Ishikawa (cell line): ENCODE measurements around the gene PIK3C2G.

Source experiments
- CEBPB ChIP-seq: IDR thresholded peaks from 2 replicates; pipeline ENCODE4 v1.6.1; 2012
- CREB1 ChIP-seq: IDR thresholded peaks from 2 replicates; pipeline ENCODE4 v1.6.1; 2012; ENCODE audit warnings: low read depth
- EGR1 ChIP-seq: IDR thresholded peaks from 2 replicates; pipeline ENCODE4 v1.6.1; 2012
- EP300 ChIP-seq: IDR thresholded peaks from 2 replicates; pipeline ENCODE4 v1.6.1; 2012; ENCODE audit warnings: borderline replicate concordance
- FOXM1 ChIP-seq: IDR thresholded peaks from 2 replicates; pipeline ENCODE4 v1.6.1; 2012; ENCODE audit warnings: low read depth, borderline replicate concordance
- NFIC ChIP-seq: IDR thresholded peaks from 2 replicates; pipeline ENCODE4 v1.6.1; 2012
- RAD21 ChIP-seq: IDR thresholded peaks from 2 replicates; pipeline ENCODE4 v1.6.1; 2012; ENCODE audit warnings: low read depth
- TAF1 ChIP-seq: IDR thresholded peaks from 2 replicates; pipeline ENCODE4 v1.6.1; 2012; ENCODE audit warnings: low read depth, mild to moderate bottlenecking
- TCF12 ChIP-seq: IDR thresholded peaks from 2 replicates; pipeline ENCODE4 v1.6.1; 2012; ENCODE audit warnings: low read depth
- TEAD4 ChIP-seq: IDR thresholded peaks from 2 replicates; pipeline ENCODE4 v1.6.1; 2012
- YY1 ChIP-seq: IDR thresholded peaks from 2 replicates; pipeline ENCODE4 v1.6.1; 2012; ENCODE audit warnings: low read depth
- ZBTB7A ChIP-seq: IDR thresholded peaks from 2 replicates; pipeline ENCODE4 v1.6.1; 2012; ENCODE audit warnings: low read depth
- TF ChIP-seq, protein P1 (sequence below): IDR thresholded peaks from 2 replicates; pipeline ENCODE4 v1.6.1; 2012
- TF ChIP-seq, protein P2 (sequence below): IDR thresholded peaks from 2 replicates; pipeline ENCODE4 v1.6.1; 2012
- TF ChIP-seq, protein P3 (sequence below): IDR thresholded peaks from 2 replicates; pipeline ENCODE4 v1.6.1; 2012; ENCODE audit warnings: low read depth, mild to moderate bottlenecking

The PIK3C2G gene

DNA sequence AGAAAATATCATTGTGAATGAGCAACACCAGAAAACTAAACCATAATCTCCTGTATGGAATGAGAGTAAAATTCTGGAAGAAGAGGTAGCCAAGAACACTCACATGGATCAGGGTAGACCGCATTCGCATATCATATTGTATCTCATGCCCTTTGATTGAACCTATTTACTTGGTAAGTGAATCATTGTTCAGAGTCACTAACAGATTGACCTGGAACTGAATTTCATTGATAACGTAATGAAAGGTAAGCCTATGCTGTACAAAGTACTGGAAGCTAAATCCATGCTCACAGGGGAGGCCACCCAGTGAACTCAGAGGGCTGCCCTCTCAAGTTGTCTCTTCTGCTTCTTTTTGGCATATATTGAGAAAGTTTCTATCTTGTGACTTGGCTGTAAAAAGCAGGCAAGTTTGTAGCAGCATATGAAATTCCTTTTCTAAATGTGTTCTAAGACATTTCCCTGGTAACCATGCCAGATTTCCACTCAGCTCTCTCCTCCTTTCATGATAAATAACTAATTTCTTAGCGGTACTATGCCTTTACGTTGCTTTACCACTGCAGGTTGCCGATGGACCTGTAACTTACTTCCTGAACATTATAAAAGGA lies 385.1 kb downstream of the PIK3C2G start:
- TF ChIP-seq EGR1, result no peak
- no peak for TF ChIP-seq CREB1
- TF ChIP-seq, protein P1, sequence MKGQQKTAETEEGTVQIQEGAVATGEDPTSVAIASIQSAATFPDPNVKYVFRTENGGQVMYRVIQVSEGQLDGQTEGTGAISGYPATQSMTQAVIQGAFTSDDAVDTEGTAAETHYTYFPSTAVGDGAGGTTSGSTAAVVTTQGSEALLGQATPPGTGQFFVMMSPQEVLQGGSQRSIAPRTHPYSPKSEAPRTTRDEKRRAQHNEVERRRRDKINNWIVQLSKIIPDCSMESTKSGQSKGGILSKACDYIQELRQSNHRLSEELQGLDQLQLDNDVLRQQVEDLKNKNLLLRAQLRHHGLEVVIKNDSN, result no peak
- no peak for TF ChIP-seq YY1
- TF ChIP-seq TEAD4, result no peak
- TF ChIP-seq RAD21, result no peak
- TF ChIP-seq FOXM1, result no peak
- TF ChIP-seq, protein P2, sequence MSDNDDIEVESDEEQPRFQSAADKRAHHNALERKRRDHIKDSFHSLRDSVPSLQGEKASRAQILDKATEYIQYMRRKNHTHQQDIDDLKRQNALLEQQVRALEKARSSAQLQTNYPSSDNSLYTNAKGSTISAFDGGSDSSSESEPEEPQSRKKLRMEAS, result no peak
- no peak for TF ChIP-seq TCF12
- no peak for TF ChIP-seq NFIC
- TF ChIP-seq, protein P3, sequence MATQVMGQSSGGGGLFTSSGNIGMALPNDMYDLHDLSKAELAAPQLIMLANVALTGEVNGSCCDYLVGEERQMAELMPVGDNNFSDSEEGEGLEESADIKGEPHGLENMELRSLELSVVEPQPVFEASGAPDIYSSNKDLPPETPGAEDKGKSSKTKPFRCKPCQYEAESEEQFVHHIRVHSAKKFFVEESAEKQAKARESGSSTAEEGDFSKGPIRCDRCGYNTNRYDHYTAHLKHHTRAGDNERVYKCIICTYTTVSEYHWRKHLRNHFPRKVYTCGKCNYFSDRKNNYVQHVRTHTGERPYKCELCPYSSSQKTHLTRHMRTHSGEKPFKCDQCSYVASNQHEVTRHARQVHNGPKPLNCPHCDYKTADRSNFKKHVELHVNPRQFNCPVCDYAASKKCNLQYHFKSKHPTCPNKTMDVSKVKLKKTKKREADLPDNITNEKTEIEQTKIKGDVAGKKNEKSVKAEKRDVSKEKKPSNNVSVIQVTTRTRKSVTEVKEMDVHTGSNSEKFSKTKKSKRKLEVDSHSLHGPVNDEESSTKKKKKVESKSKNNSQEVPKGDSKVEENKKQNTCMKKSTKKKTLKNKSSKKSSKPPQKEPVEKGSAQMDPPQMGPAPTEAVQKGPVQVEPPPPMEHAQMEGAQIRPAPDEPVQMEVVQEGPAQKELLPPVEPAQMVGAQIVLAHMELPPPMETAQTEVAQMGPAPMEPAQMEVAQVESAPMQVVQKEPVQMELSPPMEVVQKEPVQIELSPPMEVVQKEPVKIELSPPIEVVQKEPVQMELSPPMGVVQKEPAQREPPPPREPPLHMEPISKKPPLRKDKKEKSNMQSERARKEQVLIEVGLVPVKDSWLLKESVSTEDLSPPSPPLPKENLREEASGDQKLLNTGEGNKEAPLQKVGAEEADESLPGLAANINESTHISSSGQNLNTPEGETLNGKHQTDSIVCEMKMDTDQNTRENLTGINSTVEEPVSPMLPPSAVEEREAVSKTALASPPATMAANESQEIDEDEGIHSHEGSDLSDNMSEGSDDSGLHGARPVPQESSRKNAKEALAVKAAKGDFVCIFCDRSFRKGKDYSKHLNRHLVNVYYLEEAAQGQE, result no peak
- no peak for TF ChIP-seq ZBTB7A
- no peak for TF ChIP-seq CEBPB
- no peak for TF ChIP-seq TAF1
- TF ChIP-seq EP300, result no peak

DNA sequence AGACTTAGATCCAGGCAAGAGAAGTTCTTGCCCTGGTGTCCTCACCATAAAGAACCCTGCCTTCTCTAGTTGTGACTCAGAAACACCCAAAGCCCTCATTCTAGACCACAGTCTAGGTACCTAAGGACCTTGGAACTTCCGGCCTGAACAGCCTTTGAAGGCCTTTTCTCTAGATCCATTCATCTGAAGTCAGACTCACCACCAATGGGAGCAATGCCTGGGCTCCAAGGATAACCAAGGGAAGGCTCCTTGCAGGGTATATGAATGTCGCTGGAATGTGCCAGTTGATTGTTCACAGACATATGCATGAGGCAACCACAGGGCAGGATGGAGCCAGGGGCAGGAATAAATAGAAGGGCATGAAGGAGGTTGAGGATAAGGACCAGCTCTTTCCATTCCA lies 390.2 kb downstream of the PIK3C2G start:
- TF ChIP-seq, protein P3, result no peak
- no peak for TF ChIP-seq CREB1
- no peak for TF ChIP-seq EGR1
- no peak for TF ChIP-seq ZBTB7A
- TF ChIP-seq, protein P1, result no peak
- no peak for TF ChIP-seq FOXM1
- no peak for TF ChIP-seq RAD21
- TF ChIP-seq CEBPB, result no peak
- TF ChIP-seq, protein P2, result no peak
- TF ChIP-seq YY1, result no peak

DNA sequence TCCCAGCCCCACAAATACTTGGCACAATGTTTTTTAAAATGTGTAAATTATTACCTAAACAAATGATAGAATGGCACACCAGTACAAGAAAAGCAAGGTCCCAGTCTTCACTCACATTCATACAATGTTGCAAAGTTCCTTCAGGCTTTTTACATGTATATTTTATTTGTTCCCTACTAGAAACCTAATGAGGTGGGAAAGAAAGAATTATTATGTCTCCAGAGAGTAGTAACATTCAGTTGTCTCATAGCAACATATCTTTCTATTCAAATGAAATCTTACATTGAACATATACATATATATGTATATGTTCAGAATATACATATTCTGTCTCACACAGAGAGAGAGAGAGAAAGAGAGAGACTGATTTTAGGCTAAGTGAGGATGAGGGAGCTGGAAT lies 391.3 kb downstream of the PIK3C2G start:
- TF ChIP-seq TCF12 (no peak), TAF1 (no peak), TEAD4 (no peak), YY1 (no peak), FOXM1 (no peak), ZBTB7A (no peak), CEBPB (no peak), CREB1 (no peak), NFIC (no peak), RAD21 (no peak), EGR1 (no peak), EP300 (no peak)
- TF ChIP-seq, protein P3, result no peak
- TF ChIP-seq, protein P1, result no peak
- TF ChIP-seq, protein P2, result no peak

DNA sequence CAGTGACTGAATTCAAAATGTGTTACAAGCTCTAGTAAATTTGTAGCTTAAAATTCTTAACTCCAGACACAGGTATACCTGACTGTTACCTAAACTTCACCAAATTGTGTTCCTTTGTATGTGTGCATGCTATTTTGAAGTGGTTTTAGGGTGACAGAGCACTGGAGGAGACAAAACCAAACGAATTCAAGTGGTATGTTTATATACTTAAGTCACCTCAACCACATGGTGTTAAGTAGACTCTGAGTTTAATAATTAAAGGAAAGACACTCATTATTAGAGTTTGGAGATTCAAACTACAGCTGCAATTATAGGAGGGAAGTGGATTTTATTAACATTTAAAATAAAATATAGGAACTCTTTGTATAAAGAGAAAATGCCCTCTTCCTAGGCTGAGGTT lies 392.1 kb downstream of the PIK3C2G start:
- no peak for TF ChIP-seq FOXM1
- TF ChIP-seq TAF1, result no peak
- no peak for TF ChIP-seq TCF12
- TF ChIP-seq NFIC, result no peak
- TF ChIP-seq, protein P1, result no peak
- TF ChIP-seq, protein P3, result no peak
